GM21528 (cell line): ENCODE results near the gene SMC5.
"Not testable (repeated sequence)": the region's sequence is repeated elsewhere in the genome, so short reads cannot be mapped to it uniquely, and the experiment has no call there.

ENCODE experiments used
- ATAC-seq: cut with Tn5 transposase; IDR thresholded peaks from one replicate; pipeline ENCODE4 v1.9.1; 2021; ENCODE audit warnings: mild to moderate bottlenecking, moderate library complexity; ENCODE audit not compliant: unreplicated experiment, low FRiP score

SMC5 gene

DNA sequence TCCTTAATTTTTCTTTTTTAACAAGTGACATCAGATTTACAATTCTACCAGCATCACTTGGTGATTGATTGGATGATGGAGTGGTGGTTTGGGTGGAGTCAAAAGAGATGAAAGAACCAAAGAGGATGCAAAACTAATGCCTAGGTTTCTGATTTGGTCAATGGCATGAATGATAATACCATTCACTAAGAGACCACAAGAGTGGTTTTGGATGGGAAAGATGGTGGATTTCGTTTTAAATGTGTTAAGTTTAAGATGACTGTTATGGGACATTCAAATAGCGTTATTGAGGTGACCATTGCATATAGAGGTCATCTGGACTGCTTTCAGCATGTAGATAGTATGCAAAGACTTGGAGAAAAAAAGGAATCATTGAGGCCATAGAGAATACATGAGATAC, 3.6 kb downstream of the SMC5 start:
- no peak for ATAC-seq

GRCh38 chr9:70262948-70263347, 4.2 kb downstream of the SMC5 start:
- ATAC-seq: no peak

- ATAC-seq: no peak
Observed at GRCh38 chr9:70263421-70263820, 4.6 kb downstream of the SMC5 start.

DNA sequence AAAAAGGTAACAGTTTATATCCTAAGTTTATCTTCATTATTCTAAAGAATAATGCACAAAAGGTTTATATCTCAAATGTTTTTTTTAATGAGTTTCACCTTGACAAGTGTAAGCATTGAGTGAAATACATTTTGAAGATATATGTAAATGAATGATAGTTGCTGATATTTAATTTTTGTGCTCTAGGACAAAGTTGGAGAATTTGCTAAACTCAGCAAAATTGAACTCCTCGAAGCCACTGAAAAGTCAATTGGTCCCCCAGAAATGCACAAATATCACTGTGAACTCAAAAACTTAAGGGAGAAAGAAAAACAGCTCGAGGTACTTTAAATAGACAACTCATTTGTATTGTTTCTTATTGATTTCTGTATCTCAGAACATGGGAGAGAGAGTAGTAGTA, 19.5 kb downstream of the SMC5 start:
- ATAC-seq: no peak

GRCh38 chr9:70283848-70284247, 25.1 kb downstream of the SMC5 start:
- no peak for ATAC-seq

GRCh38 chr9:70285246-70285645, 26.5 kb downstream of the SMC5 start:
- ATAC-seq: no peak

- ATAC-seq: no peak
Observed at GRCh38 chr9:70285981-70286598, 27.3 kb downstream of the SMC5 start.

DNA sequence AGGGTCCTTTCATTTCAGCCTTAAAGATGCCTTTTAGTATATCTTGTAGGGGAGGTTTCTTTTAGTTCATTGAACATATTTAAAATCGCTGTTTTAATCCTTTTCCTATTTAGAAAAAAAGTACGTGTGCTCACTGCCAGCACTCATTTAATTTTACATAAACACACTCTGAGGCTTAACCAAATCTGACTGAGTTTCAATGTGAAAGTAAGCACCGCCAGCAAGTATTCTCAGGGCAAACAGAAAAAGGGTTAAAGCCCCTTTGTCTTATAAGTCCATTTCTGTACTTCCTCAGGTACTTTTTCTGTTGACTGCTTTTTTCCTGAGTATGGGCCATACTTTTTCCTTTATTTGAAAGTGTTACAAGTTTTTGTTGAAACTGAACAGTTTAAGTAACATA, 31.8 kb downstream of the SMC5 start:
- ATAC-seq: no peak

DNA sequence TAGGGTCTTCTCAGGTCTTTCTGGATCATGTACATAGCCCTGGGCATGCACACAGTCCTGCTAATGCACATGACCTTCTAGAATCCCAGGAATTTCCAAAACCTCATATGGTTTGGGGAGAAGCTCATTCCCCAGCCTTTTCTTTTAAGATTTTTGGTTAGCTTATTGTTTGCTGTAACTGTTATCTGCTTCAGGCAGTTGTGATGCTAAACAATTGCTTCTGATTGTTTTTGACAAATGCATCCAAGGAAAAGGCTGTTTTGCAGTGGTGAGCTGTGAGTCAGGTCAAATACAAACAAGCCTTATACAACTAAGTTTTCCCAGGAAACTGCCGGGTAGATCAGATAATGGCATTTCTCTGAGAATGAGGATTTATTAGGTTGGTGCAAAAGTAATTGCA, 32.7 kb downstream of the SMC5 start:
- ATAC-seq: no peak

DNA sequence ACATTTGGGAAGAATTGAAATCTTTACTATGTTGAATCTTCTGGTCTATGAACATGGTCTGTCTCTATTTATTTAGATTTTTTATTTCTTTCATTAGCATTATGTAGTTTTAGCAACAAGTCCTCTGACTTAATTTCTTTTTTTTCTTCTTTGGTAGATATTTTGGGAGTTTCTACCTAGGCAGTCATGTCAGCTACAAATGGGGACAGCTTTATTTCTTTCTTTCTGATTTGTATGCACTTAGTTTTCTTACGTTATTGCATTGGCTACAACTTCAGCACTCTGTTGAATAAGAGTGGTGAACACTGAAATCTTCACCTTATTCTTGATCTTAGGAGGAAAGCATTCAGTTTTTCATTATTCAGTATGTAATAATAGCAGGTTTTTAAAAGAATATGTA, 33.5 kb downstream of the SMC5 start:
- ATAC-seq: no peak

DNA sequence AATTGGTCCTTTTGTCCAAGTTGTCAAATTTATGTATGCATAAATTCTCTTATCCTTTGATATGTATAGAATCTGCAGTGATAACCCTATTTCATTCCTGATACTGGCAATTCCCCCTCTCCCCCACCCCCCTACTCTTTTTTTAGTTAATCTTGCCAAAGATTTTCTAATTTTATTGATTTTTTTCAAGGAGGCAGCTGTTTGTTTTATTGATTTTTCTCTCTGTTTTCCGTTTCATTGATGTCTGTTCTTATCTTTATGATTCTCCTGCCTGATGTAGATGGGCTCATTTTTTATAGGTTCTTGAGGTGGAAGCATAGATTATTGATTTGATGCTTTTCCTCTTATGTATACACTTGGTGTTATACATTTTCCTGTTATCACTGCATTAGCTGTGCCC, 34.4 kb downstream of the SMC5 start:
- no peak for ATAC-seq

DNA sequence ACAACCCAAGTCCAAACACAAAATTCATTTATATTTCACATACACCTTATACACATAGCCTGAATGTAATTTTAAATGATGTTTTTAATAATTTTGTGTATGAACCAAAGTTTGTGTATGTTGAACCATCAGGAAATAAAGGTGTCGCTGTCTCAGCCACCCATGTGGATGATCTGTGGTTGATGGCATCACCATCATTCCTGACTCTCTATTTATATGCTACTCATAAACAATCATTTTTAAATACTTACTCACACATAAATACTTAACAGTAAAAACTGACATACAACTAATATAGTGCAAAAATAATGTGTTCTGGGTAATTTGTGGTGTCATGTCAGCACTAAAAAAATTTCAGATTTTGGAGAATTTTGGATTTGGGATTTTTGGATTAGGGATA, 38.4 kb downstream of the SMC5 start:
- no peak for ATAC-seq

DNA sequence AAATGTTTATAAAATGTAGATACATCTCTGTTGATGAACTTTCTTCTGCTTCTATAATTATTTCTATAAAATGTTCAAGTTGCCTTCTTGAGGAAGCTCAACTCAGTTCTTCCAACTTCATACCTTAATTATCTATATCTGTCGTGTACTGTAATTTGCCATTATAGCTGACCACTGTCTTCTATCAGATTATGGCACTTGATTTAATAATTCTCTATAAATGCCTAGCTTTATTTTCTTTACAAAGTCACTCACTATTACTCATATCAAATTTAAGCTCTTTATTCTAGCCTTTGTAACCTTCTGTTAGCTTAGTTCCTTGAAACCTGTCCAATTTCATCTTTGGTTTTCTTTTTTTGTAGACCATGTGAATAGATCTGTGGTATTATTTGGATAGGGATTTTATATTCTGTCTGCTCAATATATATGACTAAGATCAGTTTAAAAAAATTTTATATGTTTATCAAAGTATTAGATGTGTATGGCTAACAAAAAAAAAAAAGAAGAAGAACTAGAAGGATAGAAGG, 39.5 kb downstream of the SMC5 start:
- no peak for ATAC-seq

DNA sequence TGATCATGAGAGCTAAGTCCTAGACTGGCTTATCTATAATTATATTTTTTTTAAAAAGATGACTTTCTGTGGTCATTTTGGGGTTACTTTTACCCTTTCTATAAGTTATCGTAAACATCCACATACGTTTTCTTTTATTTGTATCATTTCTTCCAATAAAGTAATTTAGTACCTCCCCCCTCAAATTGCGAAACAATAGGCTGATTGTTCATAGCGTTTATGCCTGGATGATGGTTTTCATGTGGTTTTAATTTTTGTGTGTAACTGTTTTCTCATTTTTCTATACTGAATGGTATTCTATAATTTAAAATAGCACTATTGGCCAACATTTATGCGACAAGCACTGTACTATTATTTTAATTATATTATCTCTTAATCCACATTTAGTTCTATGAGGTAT, 44.5 kb downstream of the SMC5 start:
- no peak for ATAC-seq

DNA sequence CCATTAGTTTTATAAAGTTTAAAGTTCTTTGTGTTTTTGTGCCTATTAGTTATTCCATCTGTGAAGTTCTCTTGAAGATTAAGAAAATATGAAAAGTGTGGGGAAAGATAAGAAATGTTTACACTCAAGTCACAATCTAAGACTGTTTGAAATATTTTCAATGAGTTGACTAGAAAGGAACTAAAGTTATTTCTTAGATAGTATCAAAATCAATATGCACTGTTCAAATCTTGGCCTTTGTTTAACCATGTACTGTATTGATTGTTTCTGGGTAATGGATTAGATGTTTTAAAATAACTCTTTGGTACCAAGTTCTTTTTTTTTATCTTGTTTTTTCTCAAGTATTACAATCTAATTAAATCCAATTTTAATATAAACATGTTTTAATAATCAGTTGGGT, 46.0 kb downstream of the SMC5 start:
- no peak for ATAC-seq

DNA sequence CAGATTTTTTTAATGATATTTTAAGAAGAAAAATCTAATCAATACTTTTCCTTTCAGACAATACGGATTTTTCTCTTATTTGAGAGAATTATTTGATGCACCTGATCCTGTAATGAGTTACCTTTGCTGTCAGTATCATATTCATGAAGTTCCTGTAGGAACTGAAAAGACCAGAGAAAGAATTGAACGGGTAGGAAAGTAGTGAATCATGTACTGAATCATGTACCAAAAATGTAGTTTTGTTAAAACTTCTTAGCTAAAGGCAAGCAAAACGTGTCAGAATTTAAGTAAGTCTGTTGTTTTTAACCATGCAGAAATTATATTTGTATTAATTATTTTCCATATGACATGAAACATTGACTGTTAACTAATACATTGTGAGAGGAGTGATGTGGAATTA, 56.6 kb downstream of the SMC5 start:
- ATAC-seq: no peak

- no peak for ATAC-seq
Observed at GRCh38 chr9:70318002-70318401, 59.2 kb downstream of the SMC5 start.

GRCh38 chr9:70322096-70322495, 63.3 kb downstream of the SMC5 start:
- ATAC-seq: no peak

GRCh38 chr9:70324963-70325362, 66.2 kb downstream of the SMC5 start:
- ATAC-seq: no peak

- not testable (repeated sequence) for ATAC-seq
Observed at GRCh38 chr9:70328625-70329024, 69.8 kb downstream of the SMC5 start.

GRCh38 chr9:70340572-70340971, 81.8 kb downstream of the SMC5 start:
- ATAC-seq: no peak

- no peak for ATAC-seq
Observed at GRCh38 chr9:70347046-70347445, 88.3 kb downstream of the SMC5 start.

GRCh38 chr9:70352356-70352755, 93.6 kb downstream of the SMC5 start:
- no peak for ATAC-seq
